Upper lobe of left lung (tissue), 6 donors: ENCODE results near the gene IRS1. TPM values are rescaled to one million over a fixed set of nuclear protein-coding genes. Genes with fewer than 3 reads are reported as not detected.

Source experiments
- ATAC-seq, 2 donors: fragments of 200-7000 bp; cut with Tn5 transposase; one replicate each; pipeline ENCODE4 v1.9.1; 2022; ENCODE audit warnings: mild to moderate bottlenecking in 2 of 2, moderate library complexity in 2 of 2; ENCODE audit not compliant: low FRiP score in 2 of 2
- DNase-seq, 2 donors: peaks; one replicate each; pipeline ENCODE4 v3.0.0-alpha.2; 2019 to 2020
- H3K27ac ChIP-seq, 4 donors: fragments of 200-600 bp; sonication (generic); one replicate each; pipeline ENCODE4 v1.5.1; 2016 to 2019
- H3K27me3 ChIP-seq, 4 donors: fragments of 200-600 bp; sonication (generic); one replicate each; pipeline ENCODE4 v1.5.1; 2017 to 2019
- H3K36me3 ChIP-seq, 4 donors: fragments of 200-600 bp; sonication (generic); one replicate each; pipeline ENCODE4 v1.5.1; 2016 to 2019
- H3K4me1 ChIP-seq, 4 donors: fragments of 200-600 bp; sonication (generic); one replicate each; pipeline ENCODE4 v1.5.1; 2018 to 2019
- H3K4me3 ChIP-seq, 4 donors: fragments of 200-600 bp; sonication (generic); one replicate each; pipeline ENCODE4 v1.5.1; 2017 to 2019; ENCODE audit warnings: mild to moderate bottlenecking in 2 of 4, moderate library complexity in 1 of 4
- H3K9me3 ChIP-seq, 4 donors: fragments of 200-600 bp; sonication (generic); one replicate each; pipeline ENCODE4 v1.5.1; 2018 to 2019
- CTCF ChIP-seq, 6 experiments: fragments of 450-650 bp in 4 of 6; fragments of 200-600 bp in 2 of 6; sonication (generic) in 2 of 6; IDR thresholded peaks; one replicate each; pipeline ENCODE4 v1.5.1; 2016 to 2019; ENCODE audit warnings: antibody characterized with exemption in 6 of 6
- EP300 ChIP-seq, 4 donors: sonication (generic); formaldehyde crosslinking; IDR thresholded peaks; one replicate each; pipeline ENCODE4 v1.5.1; 2017; ENCODE audit warnings: antibody characterized with exemption in 4 of 4, control low read depth in 2 of 4
- POLR2A ChIP-seq, 4 donors: fragments of 450-650 bp; IDR thresholded peaks; one replicate each; pipeline ENCODE4 v1.5.1; 2016 to 2017; ENCODE audit warnings: antibody characterized with exemption in 4 of 4, mild to moderate bottlenecking in 2 of 4
- POLR2AphosphoS5 ChIP-seq, 2 donors: sonication (generic); formaldehyde crosslinking; IDR thresholded peaks; one replicate each; pipeline ENCODE4 v1.5.1; 2017; ENCODE audit warnings: antibody characterized with exemption in 2 of 2
- WGBS, 2 donors: methylation state at CpG; one replicate each; pipeline ENCODE4 v1.1.5; 2017 to 2018; 5-methylcytosine and 5-hydroxymethylcytosine counted together
- total RNA-seq, 6 donors: library from RNA; depleted of rRNA in 4 of 6; stranded (reverse); fragments of >200 nt in 4 of 6; gene quantifications; one replicate each; pipeline versions ENCODE4 v1.1.0 to v1.2.1, GENCODE V29; 2016 to 2021
- donor health status: DM: no; HTN: no; CAD: no; lungs with moderate emphysema.
- donor health status: DM: no; HTN: yes; CAD: no; lungs with severe emphysema.

IRS1 gene
- total RNA-seq, 6 donors from 2014 or later: 9.3 to 14.3 (median 12.4) TPM

- TF ChIP-seq POLR2AphosphoS5 (IDR thresholded peaks at IDR 0.05) (no peak), POLR2A (IDR thresholded peaks at IDR 0.05) (no peak), EP300 (IDR thresholded peaks at IDR 0.05) (no peak), CTCF (IDR thresholded peaks at IDR 0.05) (no peak)
- H3K4me3 ChIP-seq: no peak overlapping the region
- H3K4me1 ChIP-seq: peaks cover 19 to 35% (median 24%) of the 10 kb centered on the region in 4 donors
- 76 to 78% methylated on average over 3 of the region's 3 CpGs for WGBS, 2 donors
- no peaks in the 10 kb centered on the region for H3K27me3 ChIP-seq
- no peak for DNase-seq
- ATAC-seq: no peak
- no peaks in the 10 kb centered on the region for H3K9me3 ChIP-seq
- peak overlapping the region in 2 of 4 donors; percentile 19 to 90 for H3K27ac ChIP-seq
- no peaks in the 10 kb centered on the region for H3K36me3 ChIP-seq
These were observed 10.6 kb downstream of the IRS1 start for GRCh38 chr2:226788881-226789490.

GRCh38 chr2:226788064-226788463 is 11.6 kb downstream of the IRS1 start:
- no peak for TF ChIP-seq POLR2AphosphoS5 (IDR thresholded peaks at IDR 0.05)
- Histone ChIP-seq H3K4me3 (no peak overlapping the region), H3K27ac (no peak overlapping the region)

GRCh38 chr2:226783885-226784284 is 15.7 kb downstream of the IRS1 start:
- H3K27ac ChIP-seq: no peak overlapping the region
- TF ChIP-seq POLR2AphosphoS5 (IDR thresholded peaks at IDR 0.05): no peak
- TF ChIP-seq CTCF (IDR thresholded peaks at IDR 0.05): no peak
- TF ChIP-seq EP300 (IDR thresholded peaks at IDR 0.05): no peak
- no peak for TF ChIP-seq POLR2A (IDR thresholded peaks at IDR 0.05)

More at GRCh38 chr2:226788064-226788463, 11.6 kb downstream of the IRS1 start:
- H3K4me1 ChIP-seq: peaks cover 10 to 27% (median 20%) of the 10 kb centered on the region in 4 donors
- no peaks in the 10 kb centered on the region for H3K9me3 ChIP-seq
- H3K36me3 ChIP-seq: no peaks in the 10 kb centered on the region
- H3K27me3 ChIP-seq: no peaks in the 10 kb centered on the region
- ATAC-seq: no peak
- no peak for DNase-seq

GRCh38 chr2:226782092-226782713 is 17.4 kb downstream of the IRS1 start:
- peaks cover 3 to 16% (median 11%) of the 10 kb centered on the region in 4 donors for H3K4me1 ChIP-seq
- H3K27ac ChIP-seq: no peak overlapping the region
- no peaks in the 10 kb centered on the region for H3K9me3 ChIP-seq
- H3K27me3 ChIP-seq: no peaks in the 10 kb centered on the region
- ATAC-seq: no peak
- no peaks in the 10 kb centered on the region for H3K36me3 ChIP-seq
- no peak for TF ChIP-seq POLR2A (IDR thresholded peaks at IDR 0.05)
- TF ChIP-seq EP300 (IDR thresholded peaks at IDR 0.05): no peak
- no peak for TF ChIP-seq POLR2AphosphoS5 (IDR thresholded peaks at IDR 0.05)
- TF ChIP-seq CTCF (IDR thresholded peaks at IDR 0.05): no peak
- no peak for DNase-seq
- no peak overlapping the region for H3K4me3 ChIP-seq
- WGBS, 2 donors: 59 to 65% methylated on average over 5 of the region's 5 CpGs

More at GRCh38 chr2:226783885-226784284, 15.7 kb downstream of the IRS1 start:
- Histone ChIP-seq H3K36me3 (no peaks in the 10 kb centered on the region), H3K27me3 (no peaks in the 10 kb centered on the region), H3K4me3 (no peak overlapping the region), H3K4me1 (peaks cover 7 to 16% (median 13%) of the 10 kb centered on the region in 4 donors), H3K9me3 (no peaks in the 10 kb centered on the region)
- ATAC-seq: no peak
- WGBS, 2 donors: 98 to 100% methylated on average over 2 of the region's 2 CpGs
- no peak for DNase-seq

GRCh38 chr2:226780431-226780830 is 19.2 kb downstream of the IRS1 start:
- Histone ChIP-seq H3K9me3 (no peaks in the 10 kb centered on the region), H3K4me1 (peaks cover 3 to 16% (median 11%) of the 10 kb centered on the region in 4 donors), H3K27ac (no peak overlapping the region), H3K4me3 (no peak overlapping the region), H3K36me3 (no peaks in the 10 kb centered on the region), H3K27me3 (no peaks in the 10 kb centered on the region)
- WGBS, 2 donors: 66 to 75% methylated on average over 1 of the region's 1 CpG
- TF ChIP-seq POLR2AphosphoS5 (IDR thresholded peaks at IDR 0.05): no peak
- no peak for TF ChIP-seq EP300 (IDR thresholded peaks at IDR 0.05)
- TF ChIP-seq POLR2A (IDR thresholded peaks at IDR 0.05): no peak
- TF ChIP-seq CTCF (IDR thresholded peaks at IDR 0.05): no peak
- no peak for ATAC-seq
- DNase-seq: no peak
